ENCODE data around the gene SPATS2. TPM values are rescaled to one million over a fixed set of nuclear protein-coding genes. Genes with fewer than 3 reads are reported as not detected.
"Not testable (repeated sequence)": the region's sequence is repeated elsewhere in the genome, so short reads cannot be mapped to it uniquely, and the experiment has no call there.

SPATS2 gene
- total RNA-seq, 1 donor from 2014 or later, result 18.2 TPM

DNA sequence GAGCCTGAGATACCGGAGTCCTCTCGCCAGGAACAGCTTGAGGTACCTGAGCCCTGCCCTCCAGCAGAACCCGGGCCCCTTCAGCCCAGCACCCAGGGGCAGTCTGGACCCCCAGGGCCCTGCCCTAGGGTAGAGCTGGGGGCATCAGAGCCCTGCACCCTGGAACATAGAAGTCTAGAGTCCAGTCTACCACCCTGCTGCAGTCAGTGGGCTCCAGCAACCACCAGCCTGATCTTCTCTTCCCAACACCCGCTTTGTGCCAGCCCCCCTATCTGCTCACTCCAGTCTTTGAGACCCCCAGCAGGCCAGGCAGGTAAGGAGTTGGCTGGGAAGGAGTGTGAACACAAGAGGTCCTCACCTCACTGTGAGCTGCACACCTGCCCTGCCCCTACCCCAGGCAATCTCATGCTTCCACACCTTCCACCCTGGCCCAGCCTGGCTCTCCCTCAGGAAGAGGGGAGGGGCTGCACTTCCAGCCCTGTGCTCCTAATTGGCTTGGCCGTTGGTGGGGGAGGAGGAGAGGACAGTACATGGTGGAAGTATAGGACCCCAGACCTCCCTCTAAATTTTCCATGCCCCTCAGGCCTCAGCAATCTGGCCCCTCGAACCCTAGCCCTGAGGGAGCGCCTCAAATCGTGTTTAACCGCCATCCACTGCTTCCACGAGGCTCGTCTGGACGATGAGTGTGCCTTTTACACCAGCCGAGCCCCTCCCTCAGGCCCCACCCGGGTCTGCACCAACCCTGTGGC is 36.5 kb upstream of the SPATS2 start:
- TF ChIP-seq, protein P1, sequence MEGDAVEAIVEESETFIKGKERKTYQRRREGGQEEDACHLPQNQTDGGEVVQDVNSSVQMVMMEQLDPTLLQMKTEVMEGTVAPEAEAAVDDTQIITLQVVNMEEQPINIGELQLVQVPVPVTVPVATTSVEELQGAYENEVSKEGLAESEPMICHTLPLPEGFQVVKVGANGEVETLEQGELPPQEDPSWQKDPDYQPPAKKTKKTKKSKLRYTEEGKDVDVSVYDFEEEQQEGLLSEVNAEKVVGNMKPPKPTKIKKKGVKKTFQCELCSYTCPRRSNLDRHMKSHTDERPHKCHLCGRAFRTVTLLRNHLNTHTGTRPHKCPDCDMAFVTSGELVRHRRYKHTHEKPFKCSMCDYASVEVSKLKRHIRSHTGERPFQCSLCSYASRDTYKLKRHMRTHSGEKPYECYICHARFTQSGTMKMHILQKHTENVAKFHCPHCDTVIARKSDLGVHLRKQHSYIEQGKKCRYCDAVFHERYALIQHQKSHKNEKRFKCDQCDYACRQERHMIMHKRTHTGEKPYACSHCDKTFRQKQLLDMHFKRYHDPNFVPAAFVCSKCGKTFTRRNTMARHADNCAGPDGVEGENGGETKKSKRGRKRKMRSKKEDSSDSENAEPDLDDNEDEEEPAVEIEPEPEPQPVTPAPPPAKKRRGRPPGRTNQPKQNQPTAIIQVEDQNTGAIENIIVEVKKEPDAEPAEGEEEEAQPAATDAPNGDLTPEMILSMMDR (IDR thresholded peaks at IDR 0.05; ENCODE audit: insufficient read depth, low read length, poor library complexity, severe bottlenecking), result no peak
- DNase-seq (ENCODE audit: low read depth), result no peak
- no peaks in the 10 kb centered on the region for H3K36me3 ChIP-seq (ENCODE audit: control insufficient read depth, insufficient read depth, low read length)
- H3K27me3 ChIP-seq (ENCODE audit: control insufficient read depth, insufficient read depth, low read length), result peaks cover 29% of the 10 kb centered on the region
- H3K4me3 ChIP-seq (ENCODE audit: low read depth, low read length), result no peak overlapping the region

DNA sequence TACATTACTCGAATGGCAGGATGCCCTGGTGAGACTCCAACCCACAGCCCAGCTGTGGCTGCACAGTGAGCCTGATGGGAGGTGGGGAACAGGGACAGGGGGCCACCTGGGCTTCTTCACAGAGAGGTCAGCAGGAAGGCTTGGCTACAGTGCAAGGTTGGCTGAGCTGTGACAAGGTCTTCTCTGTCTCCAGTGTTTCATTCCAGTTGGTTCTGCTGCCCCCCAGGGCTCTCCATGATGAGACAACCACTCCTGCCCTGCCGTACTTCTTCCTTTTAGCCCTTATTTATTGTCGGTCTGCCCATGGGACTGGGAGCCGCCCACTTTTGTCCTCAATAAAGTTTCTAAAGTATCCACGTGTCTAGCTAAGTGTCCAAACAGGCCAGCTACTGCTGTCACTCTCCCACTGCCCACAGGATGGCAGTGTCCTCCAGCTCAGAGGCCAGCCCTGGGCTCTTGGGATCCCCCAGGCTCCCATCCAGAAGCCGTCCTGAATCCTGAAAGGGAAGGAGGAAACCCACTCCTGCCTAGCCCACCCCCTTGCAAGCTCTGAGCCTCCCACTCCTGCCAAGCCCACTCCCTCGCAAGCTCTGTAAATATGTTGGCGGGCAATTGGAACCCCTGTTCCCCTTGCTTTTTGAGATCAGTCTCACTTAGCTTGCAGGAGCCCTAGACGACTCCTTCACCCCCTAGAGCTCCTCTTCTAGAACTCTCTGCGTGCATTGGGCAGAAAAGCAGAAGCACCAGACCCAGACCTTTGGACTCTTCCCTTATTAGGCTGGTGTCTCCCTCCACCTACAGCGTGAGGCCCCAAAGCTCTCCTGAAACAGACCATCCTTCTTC is 35.7 kb upstream of the SPATS2 start:
- DNase-seq (ENCODE audit: low read depth), result no peak
- TF ChIP-seq, protein P1 (IDR thresholded peaks at IDR 0.05; ENCODE audit: insufficient read depth, low read length, poor library complexity, severe bottlenecking), result peak; percentile 86
- Histone ChIP-seq H3K4me3 (ENCODE audit: low read depth, low read length) (no peak overlapping the region), H3K27me3 (ENCODE audit: control insufficient read depth, insufficient read depth, low read length) (peaks cover 37% of the 10 kb centered on the region), H3K36me3 (ENCODE audit: control insufficient read depth, insufficient read depth, low read length) (no peaks in the 10 kb centered on the region)

DNA sequence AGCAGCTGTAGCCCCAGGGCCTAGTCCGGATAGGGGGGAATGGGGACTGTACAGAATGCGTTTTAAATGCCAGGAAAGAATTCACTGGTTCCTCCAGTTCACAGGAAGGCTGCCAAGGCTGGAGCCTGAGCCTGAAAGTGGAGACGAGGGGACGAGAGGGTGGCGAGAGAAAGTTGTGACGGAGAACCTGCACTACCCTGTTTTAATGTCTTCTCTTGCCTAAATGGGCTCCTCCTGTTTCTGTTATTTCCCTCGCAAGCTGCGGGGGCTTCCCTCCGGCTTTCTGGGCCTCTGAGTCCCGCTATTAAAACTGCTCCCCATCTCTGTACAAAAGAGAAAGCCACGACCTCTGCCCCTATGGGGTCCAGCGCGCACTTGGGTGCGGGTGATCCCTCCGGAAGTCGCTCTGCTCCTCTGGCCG is 34.8 kb upstream of the SPATS2 start:
- Histone ChIP-seq H3K36me3 (ENCODE audit: control insufficient read depth, insufficient read depth, low read length) (no peaks in the 10 kb centered on the region), H3K27me3 (ENCODE audit: control insufficient read depth, insufficient read depth, low read length) (peaks cover 45% of the 10 kb centered on the region), H3K4me3 (ENCODE audit: low read depth, low read length) (no peak overlapping the region)
- TF ChIP-seq, protein P1 (IDR thresholded peaks at IDR 0.05; ENCODE audit: insufficient read depth, low read length, poor library complexity, severe bottlenecking), result no peak
- DNase-seq (ENCODE audit: low read depth), result no peak

DNA sequence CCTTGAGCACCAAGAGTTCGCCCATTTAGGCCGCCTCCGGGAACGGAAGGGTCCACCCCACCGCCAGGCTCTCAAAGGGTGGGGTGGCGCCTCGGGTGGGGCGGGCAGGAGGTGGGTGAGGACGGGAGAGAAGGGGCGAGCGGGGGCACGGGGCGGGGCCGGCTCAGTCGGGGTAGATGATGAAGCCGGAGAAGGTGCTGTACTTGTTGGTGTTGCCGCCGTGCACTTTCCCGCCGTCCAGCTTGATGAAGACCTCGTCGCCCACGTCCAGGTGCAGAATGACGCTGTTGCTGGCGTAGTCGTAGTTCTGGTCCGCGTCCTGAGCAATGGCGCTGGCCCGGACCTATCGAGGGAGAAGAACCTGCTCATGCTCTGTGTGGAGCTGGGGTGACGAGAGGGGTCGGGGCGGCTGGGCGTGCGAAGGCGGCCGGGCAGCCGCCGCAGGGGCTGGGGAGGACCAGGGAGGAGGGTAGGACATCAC is 34.3 kb upstream of the SPATS2 start:
- no peak for DNase-seq (ENCODE audit: low read depth)
- Histone ChIP-seq H3K27me3 (ENCODE audit: control insufficient read depth, insufficient read depth, low read length) (peaks cover 50% of the 10 kb centered on the region), H3K4me3 (ENCODE audit: low read depth, low read length) (no peak overlapping the region)

DNA sequence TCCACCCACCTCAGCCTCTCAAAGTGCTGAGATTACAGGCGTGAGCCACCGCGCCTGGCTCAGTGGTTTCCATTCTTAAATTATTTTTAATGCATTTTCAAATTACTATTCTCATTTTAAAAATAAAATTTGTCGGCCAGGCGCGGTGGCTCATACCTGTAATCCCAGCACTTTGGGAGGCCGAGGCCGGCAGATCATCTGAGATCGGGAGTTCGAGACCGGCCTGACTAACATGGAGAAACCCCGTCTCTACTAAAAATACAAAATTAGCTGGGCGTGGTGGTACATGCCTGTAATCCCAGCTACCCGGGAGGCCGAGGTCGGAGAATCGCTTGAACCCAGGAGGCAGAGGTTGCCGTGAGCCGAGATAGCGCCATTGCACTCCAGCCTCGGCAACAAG is 33.5 kb upstream of the SPATS2 start:
- H3K27me3 ChIP-seq (ENCODE audit: control insufficient read depth, insufficient read depth, low read length), result peaks cover 58% of the 10 kb centered on the region
- not testable (repeated sequence) for H3K36me3 ChIP-seq (ENCODE audit: control insufficient read depth, insufficient read depth, low read length); DNase-seq (ENCODE audit: low read depth); H3K4me3 ChIP-seq (ENCODE audit: low read depth, low read length)

More for the DNA sequence above, 34.3 kb upstream of the SPATS2 start:
- TF ChIP-seq, protein P1 (IDR thresholded peaks at IDR 0.05; ENCODE audit: insufficient read depth, low read length, poor library complexity, severe bottlenecking), result no peak
- no peaks in the 10 kb centered on the region for H3K36me3 ChIP-seq (ENCODE audit: control insufficient read depth, insufficient read depth, low read length)

DNA sequence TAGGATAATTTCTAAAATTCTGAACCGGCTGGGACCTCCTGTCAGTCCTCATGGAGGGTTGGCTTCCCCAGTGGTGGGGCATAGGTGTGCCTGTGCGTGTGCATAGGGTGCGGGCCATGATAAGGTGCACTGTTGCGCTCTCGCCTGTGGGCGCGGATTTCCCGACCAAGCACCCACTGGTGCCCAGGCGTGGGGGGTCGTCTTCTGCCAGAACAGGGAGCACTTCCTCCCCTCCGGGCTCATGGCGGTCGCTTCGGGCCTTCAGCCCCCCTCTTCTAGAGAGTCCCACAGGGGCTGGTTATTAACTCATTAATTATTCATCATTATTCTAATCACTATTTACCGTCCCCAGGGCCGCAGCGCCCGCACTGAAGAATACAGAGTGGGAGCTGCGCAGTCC is 33.0 kb upstream of the SPATS2 start:
- peaks cover 63% of the 10 kb centered on the region for H3K27me3 ChIP-seq (ENCODE audit: control insufficient read depth, insufficient read depth, low read length)
- H3K4me3 ChIP-seq (ENCODE audit: low read depth, low read length), result no peak overlapping the region
- DNase-seq (ENCODE audit: low read depth), result no peak

More for the DNA sequence above, 33.0 kb upstream of the SPATS2 start:
- no peaks in the 10 kb centered on the region for H3K36me3 ChIP-seq (ENCODE audit: control insufficient read depth, insufficient read depth, low read length)
- TF ChIP-seq, protein P1 (IDR thresholded peaks at IDR 0.05; ENCODE audit: insufficient read depth, low read length, poor library complexity, severe bottlenecking), result no peak
